Fibroblast of the aortic adventitia (primary cell): ENCODE results near the gene NIFK. TPM values are rescaled to one million over a fixed set of nuclear protein-coding genes. Genes with fewer than 3 reads are reported as not detected.

Experiments used
- DNase-seq: peaks from one replicate; pipeline ENCODE4 v3.0.0-alpha.2; 2010; ENCODE audit warnings: low read depth
- H3K4me3 ChIP-seq: 2 replicates; pipeline ENCODE4 v1.5.1; 2011; ENCODE audit warnings: low read depth, mild to moderate bottlenecking, control low read depth, low read length, moderate library complexity
- CTCF ChIP-seq: IDR thresholded peaks from 2 replicates; pipeline ENCODE4 v1.5.1; 2011; ENCODE audit warnings: mild to moderate bottlenecking, low read length, control low read depth, inconsistent platforms; ENCODE audit not compliant: insufficient read depth
- total RNA-seq: library from RNA; depleted of rRNA; stranded (reverse); fragments of >200 nt; gene quantifications from 2 replicates; pipeline ENCODE4 v1.2.3, GENCODE V29; 2012; ENCODE audit warnings: low replicate concordance

NIFK gene
- total RNA-seq, result 49.5 and 176 TPM in 2 replicates

- no peak for TF ChIP-seq CTCF
- DNase-seq, result peak; percentile 93
These were observed at the start of gene NIFK for GRCh38 chr2:121736462-121737336. Gene NIFK (minus strand): TSS chr2:121736875. CDS start chr2:121736850, 25 bp downstream.

GRCh38 chr2:121783180-121783579 lies 46.5 kb upstream of the NIFK start:
- no peak overlapping the region for H3K4me3 ChIP-seq
- no peak for TF ChIP-seq CTCF
- no peak for DNase-seq

More at GRCh38 chr2:121736462-121737336, at the start of gene NIFK:
- peak within 1 kb of the TSS; percentile 79 for H3K4me3 ChIP-seq

- H3K4me3 ChIP-seq, result no peak overlapping the region
- no peak for TF ChIP-seq CTCF
- DNase-seq, result no peak
These were observed 42.2 kb upstream of the NIFK start for GRCh38 chr2:121778741-121779487.

GRCh38 chr2:121777699-121778058 lies 41.0 kb upstream of the NIFK start:
- no peak for TF ChIP-seq CTCF
- peak; percentile 77 for DNase-seq
- no peak overlapping the region for H3K4me3 ChIP-seq

- DNase-seq, result peak; percentile 26
- H3K4me3 ChIP-seq, result no peak overlapping the region
- no peak for TF ChIP-seq CTCF
These were observed 40.4 kb upstream of the NIFK start for GRCh38 chr2:121776885-121777698.

GRCh38 chr2:121776361-121776760 lies 39.7 kb upstream of the NIFK start:
- TF ChIP-seq CTCF, result no peak
- DNase-seq, result no peak
- H3K4me3 ChIP-seq, result no peak overlapping the region
